HG03159 (cell line): ENCODE measurements around the gene TNXB.
"Not testable (repeated sequence)": the region's sequence is repeated elsewhere in the genome, so short reads cannot be mapped to it uniquely, and the experiment has no call there.

Experiments
- ATAC-seq: cut with Tn5 transposase; IDR thresholded peaks from one replicate; pipeline ENCODE4 v1.9.1; 2021; ENCODE audit warnings: mild to moderate bottlenecking, moderate library complexity; ENCODE audit not compliant: unreplicated experiment

TNXB gene

DNA sequence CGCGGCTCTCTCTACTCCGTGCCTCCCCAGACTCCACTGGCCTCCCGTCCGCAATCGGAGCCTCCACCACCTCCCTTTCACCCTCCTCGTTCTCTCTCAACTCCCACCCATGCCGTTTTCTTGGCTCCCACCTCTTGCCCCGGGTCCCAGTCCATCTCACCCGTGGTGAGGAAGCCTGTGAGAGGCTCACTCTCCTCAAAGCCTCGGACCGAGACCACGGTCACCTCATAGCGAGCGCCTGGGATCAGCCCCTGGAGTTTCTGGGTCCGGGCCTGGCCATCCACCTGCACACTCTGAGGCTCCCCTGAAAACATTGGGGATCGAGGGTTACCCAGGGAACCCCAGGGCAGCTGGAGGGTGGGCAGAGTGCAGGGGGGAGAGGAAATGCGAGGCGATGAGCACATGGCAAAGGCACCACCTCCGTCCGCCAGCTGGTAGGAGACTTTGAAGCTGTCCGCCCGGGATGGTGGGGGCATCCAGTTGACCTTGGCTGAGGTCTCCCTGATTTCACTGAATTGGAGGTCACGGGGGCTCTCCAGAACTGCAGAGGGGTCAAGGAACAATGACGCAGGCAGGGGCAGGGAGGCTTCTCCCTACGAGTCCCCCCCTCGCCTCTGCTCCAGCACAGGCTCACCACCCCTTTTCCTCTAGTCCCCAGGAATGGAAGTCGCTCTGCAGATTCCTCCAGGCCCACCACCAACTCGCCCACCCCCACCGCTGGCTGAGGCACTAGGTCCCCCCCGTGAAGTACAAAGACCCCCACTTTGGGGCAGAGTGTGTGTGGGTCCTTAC is 65.4 kb downstream of the TNXB start:
- ATAC-seq, result not testable (repeated sequence)

DNA sequence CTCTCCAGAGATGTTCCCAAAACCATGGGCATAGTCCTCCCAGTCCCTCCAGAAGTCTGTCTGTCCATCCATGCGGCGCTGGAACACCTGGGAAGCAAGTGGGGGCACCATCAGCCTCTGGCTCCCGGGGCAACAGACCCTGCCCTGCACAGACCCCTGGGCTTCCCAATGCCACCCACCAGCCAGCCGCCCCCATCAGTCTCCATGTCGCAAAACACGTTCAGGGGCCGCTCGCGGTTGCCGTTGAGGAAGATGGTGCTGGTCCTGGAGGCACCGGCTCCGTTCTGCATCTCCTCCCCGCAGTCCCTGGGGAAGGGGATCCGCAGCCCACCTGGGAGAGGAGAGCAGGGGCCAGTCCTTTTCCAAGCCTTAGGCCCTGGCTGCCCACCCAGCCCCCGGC is 66.9 kb downstream of the TNXB start:
- not testable (repeated sequence) for ATAC-seq

DNA sequence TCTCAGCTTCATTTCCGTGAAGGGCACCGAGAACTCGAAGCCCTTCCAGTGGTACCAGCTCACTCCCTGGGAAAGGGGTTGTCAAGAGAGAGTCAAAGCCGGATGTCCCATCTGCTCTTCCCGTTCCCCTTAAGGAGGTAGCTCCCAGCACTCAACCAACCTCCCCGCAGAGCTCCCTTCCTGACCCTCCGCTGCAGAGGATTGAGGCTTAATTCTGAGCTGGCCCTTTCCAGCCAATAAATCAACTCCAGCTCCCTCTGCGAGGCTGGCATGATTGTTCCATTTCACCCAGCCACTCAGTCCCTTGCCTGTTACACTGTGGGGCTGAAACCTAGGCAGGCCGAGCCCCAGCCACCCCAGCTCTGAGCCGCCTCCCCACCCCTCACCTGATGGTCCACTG is 67.8 kb downstream of the TNXB start:
- not testable (repeated sequence) for ATAC-seq

DNA sequence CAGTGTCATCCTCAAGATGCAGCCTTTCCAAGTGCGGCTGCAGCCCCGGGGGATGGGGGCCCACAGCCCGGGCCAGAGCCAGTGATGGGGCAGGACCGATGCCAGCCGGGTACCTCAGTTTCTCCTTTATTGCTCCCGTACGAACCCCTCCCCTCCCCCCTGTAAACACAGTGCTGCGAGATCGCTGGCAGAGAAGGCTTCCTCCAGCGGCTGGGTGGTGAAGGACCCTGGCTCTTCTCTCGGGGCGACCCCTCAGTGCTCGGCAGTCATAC is 68.2 kb downstream of the TNXB start:
- ATAC-seq, result not testable (repeated sequence)

DNA sequence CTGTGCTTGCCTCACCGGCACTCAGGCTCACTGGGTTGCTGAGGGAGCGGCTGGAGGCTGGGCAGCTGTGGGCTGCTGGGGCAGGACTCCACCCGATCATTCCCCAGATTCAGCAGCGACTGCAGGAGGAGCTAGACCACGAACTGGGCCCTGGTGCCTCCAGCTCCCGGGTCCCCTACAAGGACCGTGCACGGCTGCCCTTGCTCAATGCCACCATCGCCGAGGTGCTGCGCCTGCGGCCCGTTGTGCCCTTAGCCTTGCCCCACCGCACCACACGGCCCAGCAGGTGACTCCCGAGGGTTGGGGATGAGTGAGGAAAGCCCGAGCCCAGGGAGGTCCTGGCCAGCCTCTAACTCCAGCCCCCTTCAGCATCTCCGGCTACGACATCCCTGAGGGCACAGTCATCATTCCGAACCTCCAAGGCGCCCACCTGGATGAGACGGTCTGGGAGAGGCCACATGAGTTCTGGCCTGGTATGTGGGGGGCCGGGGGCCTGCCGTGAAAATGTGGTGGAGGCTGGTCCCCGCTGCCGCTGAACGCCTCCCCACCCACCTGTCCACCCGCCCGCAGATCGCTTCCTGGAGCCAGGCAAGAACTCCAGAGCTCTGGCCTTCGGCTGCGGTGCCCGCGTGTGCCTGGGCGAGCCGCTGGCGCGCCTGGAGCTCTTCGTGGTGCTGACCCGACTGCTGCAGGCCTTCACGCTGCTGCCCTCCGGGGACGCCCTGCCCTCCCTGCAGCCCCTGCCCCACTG is 68.7 kb downstream of the TNXB start:
- ATAC-seq, result not testable (repeated sequence)

DNA sequence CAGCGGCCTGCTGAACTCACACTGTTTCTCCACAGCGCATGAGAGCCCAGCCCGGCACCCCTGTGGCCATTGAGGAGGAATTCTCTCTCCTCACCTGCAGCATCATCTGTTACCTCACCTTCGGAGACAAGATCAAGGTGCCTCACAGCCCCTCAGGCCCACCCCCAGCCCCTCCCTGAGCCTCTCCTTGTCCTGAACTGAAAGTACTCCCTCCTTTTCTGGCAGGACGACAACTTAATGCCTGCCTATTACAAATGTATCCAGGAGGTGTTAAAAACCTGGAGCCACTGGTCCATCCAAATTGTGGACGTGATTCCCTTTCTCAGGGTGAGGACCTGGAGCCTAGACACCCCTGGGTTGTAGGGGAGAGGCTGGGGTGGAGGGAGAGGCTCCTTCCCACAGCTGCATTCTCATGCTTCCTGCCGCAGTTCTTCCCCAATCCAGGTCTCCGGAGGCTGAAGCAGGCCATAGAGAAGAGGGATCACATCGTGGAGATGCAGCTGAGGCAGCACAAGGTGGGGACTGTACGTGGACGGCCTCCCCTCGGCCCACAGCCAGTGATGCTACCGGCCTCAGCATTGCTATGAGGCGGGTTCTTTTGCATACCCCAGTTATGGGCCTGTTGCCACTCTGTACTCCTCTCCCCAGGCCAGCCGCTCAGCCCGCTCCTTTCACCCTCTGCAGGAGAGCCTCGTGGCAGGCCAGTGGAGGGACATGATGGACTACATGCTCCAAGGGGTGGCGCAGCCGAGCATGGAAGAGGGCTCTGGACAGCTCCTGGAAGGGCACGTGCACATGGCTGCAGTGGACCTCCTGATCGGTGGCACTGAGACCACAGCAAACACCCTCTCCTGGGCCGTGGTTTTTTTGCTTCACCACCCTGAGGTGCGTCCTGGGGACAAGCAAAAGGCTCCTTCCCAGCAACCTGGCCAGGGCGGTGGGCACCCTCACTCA is 69.5 kb downstream of the TNXB start:
- ATAC-seq, result not testable (repeated sequence)

DNA sequence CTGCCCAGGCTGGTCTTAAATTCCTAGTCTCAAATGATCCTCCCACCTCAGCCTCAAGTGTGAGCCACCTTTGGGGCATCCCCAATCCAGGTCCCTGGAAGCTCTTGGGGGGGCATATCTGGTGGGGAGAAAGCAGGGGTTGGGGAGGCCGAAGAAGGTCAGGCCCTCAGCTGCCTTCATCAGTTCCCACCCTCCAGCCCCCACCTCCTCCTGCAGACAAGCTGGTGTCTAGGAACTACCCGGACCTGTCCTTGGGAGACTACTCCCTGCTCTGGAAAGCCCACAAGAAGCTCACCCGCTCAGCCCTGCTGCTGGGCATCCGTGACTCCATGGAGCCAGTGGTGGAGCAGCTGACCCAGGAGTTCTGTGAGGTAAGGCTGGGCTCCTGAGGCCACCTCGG is 70.3 kb downstream of the TNXB start:
- not testable (repeated sequence) for ATAC-seq

DNA sequence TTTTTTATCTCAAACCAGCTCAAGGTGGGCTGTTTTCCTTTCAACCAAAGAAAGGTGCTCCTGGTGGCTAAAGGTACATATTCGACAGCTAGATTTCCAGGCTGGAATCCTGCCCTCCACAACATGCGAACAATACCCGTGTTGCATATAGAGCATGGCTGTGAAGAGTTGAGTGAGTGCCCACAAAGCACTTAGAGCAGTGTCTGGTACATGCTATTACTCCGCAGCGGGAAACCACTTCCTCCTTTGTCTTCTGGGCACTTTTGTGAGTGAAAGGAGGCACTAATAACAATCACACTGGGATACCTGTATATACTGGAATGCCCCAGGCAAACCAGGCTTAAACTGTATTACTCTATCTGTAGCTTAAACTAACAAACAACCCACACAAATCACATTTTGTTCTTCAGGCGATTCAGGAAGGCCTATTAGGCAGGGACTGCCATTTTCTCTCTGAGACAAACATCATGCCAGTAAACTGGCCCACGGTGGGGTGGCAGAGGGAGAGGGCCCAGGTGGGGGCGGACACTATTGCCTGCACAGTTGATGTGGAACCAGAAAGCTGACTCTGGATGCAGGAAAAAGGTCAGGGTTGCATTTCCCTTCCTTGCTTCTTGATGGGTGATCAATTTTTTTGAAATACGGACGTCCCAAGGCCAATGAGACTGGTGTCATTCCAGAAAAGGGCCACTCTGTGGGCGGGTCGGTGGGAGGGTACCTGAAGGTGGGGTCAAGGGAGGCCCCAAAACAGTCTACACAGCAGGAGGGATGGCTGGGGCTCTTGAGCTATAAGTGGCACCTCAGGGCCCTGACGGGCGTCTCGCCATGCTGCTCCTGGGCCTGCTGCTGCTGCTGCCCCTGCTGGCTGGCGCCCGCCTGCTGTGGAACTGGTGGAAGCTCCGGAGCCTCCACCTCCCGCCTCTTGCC is 71.3 kb downstream of the TNXB start, which contains the start of gene CYP21A2:
TSS of gene CYP21A2 (plus strand) at position 818 of the 927 bp plus-strand sequence. CDS start at position 826, 8 bp downstream.
- ATAC-seq, result not testable (repeated sequence)

DNA sequence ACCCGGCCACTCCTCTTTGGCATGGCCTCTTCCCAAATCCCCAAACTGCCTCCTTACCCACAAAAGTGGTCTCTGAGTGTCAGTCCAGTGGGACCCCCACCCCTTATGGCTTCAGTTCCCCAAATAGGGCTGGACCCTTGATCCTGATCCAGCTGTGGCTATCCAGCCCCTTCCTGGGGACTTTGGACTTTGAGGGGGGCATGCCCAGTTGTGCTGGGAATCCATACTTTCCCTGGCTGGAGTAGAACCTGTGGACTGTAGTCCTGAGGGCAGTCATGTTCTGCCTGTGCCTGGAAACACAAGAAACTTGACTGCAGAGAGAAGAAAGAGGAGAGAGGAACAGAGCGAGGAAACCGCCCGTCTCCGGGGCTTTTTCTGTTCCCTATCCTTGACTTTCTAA is 72.0 kb downstream of the TNXB start:
- ATAC-seq, result not testable (repeated sequence)

DNA sequence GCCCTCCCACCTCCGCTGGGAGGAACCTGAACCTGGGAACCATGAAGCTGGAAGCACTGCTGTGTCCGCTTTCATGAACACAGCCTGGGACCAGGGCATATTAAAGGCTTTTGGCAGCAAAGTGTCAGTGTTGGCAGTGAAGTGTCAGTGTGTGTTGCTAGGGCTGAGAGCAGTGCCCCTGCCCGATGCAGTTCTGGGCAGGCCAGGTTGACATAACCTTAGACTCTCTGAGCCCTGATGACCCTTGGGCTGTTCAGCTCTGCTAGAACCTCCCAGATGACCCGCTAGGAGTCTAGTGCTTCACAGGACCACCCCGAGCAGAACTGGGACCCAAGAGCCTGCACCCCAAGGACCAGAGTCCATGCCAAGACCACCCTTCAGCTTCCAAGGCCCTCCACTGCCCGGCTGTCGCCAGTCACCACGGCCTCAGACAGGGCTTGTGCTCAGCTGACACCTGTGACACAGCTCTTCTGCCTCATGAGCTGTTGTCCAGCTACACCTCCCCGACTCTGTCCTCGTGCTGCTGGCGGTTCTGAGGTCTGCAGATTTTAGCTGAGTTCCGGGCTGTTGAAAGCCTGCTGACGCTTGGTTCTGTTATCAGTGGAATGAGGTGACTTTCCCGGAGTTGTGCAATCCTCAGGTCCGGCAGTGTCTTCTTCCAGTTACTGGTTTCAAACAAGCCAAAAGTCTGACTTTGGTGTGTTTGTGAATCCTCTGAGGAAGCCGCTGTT is 73.7 kb downstream of the TNXB start:
- ATAC-seq, result not testable (repeated sequence)

DNA sequence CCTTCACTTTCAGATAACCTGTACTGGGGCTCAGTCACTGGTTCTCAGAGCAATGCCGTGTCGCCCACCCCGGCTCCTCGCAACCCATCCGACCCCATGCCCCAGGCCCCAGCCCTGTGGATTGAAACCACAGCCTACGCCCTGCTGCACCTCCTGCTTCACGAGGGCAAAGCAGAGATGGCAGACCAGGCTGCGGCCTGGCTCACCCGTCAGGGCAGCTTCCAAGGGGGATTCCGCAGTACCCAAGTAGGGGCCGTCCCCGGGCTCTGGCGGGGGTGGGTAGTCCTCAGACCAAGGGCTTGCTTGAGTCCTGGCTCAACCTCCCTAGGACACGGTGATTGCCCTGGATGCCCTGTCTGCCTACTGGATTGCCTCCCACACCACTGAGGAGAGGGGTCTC is 79.6 kb downstream of the TNXB start:
- not testable (repeated sequence) for ATAC-seq

DNA sequence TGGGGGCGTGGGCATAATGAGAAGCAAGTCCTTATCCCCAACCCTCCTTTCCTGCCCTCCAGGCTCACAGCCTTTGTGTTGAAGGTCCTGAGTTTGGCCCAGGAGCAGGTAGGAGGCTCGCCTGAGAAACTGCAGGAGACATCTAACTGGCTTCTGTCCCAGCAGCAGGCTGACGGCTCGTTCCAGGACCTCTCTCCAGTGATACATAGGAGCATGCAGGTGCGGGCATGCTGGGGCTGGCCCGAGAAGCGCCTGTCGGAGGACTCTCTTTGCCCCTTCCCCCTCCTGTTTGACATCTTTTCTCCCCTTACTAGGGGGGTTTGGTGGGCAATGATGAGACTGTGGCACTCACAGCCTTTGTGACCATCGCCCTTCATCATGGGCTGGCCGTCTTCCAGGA is 80.5 kb downstream of the TNXB start:
- not testable (repeated sequence) for ATAC-seq

DNA sequence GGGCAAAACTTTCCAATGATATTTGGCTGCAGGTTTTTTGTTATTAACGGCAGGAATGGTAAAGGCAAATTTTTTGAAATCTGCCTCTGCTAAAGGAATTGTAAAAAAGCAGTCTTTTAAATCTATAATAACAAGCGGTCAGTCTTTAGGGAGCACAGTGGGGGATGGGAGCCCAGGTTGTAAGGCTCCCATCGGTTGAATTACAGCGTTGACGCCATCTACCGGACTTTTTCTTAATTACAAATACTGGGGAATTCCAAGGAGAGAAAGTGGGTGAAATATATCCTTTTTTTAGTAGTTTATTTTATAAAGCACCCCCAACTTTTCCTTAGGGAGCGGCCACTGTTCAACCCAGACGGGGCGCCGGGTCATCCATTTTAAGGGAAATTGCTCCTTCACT is 87.0 kb downstream of the TNXB start:
- not testable (repeated sequence) for ATAC-seq

DNA sequence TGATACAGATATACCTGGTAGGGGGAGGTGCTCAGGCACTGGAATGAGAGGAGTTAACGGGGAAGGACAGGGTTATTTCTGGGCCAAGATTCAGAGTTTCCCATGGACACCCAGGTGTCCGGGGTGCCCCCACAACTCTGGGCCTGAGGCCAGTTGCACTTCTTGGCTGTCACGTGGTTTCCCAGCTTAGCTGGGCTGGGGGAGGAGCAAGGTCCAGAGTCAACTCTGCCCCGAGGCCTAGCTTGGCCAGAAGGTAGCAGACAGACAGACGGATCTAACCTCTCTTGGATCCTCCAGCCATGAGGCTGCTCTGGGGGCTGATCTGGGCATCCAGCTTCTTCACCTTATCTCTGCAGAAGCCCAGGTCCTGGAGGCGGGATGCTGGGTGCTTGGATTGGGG is 94.6 kb downstream of the TNXB start, which contains the start of gene C4B:
TSS of gene C4B (plus strand) at position 249 of the 400 bp plus-strand sequence. CDS start at position 300, 51 bp downstream.
- ATAC-seq, result not testable (repeated sequence)

DNA sequence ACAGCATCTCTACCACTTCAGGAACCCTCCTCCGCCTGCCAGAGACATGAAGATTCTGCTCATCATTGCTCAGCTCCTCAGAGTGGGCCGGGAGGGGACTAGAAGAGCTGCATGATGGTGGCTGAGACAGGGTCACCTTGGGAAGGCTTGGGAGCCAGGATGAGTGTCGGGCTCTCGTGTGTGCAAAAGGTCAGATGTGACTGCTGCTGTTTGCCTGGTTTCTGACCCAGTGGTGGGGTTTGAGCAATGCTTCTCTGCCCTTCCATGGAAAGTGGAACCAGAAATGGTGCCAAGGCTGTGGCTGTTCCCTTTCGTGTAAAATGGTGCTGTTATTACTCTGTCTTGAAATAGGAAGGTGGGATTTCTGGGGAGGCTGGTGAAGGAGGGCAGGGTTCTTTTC is 95.4 kb downstream of the TNXB start:
- ATAC-seq, result not testable (repeated sequence)

DNA sequence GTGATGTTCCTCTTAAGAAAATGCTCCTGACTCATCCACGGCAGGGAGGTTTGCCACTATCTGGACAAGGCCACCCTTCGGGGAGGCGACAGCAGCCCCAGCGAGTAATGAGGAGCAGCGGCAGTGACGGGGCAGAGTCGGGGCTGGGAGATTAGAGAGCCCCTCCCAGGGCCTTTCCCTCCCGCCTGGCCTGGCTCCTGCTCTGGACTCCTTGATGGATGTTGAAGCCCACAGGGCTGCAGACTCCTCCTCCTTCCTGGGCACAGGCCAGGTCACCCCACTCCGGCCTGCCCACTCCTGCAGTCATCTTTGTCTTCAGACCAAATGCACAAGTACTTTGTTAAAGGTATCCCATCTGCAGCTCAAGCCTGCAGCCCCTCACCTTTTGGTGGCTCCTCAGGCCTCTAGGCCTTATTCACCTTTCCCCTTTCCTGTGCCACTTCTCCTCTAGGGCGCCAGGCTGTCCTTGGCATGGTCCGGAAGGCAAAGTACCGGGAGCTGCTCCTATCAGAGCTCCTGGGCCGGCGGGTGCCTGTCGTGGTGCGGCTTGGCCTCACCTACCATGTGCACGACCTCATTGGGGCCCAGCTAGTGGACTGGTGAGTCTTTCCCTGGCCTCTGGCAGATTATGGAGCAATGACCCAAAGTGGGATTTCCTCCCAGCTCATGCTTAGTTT is 96.1 kb downstream of the TNXB start:
- ATAC-seq, result not testable (repeated sequence)

DNA sequence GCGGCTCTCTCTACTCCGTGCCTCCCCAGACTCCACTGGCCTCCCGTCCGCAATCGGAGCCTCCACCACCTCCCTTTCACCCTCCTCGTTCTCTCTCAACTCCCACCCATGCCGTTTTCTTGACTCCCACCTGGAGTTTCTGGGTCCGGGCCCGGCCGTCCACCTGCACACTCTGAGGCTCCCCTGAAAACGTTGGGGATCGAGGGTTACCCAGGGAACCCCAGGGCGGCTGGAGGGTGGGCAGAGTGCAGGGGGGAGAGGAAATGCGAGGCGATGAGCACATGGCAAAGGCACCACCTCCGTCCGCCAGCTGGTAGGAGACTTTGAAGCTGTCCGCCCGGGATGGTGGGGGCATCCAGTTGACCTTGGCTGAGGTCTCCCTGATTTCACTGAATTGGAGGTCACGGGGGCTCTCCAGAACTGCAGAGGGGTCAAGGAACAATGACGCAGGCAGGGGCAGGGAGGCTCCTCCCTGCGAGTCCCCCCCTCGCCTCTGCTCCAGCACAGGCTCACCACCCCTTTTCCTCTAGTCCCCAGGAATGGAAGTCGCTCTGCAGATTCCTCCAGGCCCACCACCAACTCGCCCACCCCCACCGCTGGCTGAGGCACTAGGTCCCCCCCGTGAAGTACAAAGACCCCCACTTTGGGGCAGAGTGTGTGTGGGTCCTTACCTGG is 98.1 kb downstream of the TNXB start:
- ATAC-seq, result not testable (repeated sequence)

DNA sequence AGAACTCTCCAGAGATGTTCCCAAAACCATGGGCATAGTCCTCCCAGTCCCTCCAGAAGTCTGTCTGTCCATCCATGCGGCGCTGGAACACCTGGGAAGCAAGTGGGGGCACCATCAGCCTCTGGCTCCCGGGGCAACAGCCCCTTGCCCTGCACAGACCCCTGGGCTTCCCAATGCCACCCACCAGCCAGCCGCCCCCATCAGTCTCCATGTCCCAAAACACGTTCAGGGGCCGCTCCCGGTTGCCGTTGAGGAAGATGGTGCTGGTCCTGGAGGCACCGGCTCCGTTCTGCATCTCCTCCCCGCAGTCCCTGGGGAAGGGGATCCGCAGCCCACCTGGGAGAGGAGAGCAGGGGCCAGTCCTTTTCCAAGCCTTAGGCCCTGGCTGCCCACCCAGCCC is 99.6 kb downstream of the TNXB start:
- not testable (repeated sequence) for ATAC-seq
